DOHH2 (cell line): ENCODE measurements around the gene KRTAP5-2.
"Not testable (repeated sequence)": the region's sequence is repeated elsewhere in the genome, so short reads cannot be mapped to it uniquely, and the experiment has no call there.

Source experiments
- H3F3A ChIP-seq: fragments of 200-600 bp; sonication (generic), shearing (Covaris generic); 2 replicates; pipeline ENCODE4 v1.6.0; 2016; ENCODE audit warnings: antibody characterized with exemption, mild to moderate bottlenecking; ENCODE audit not compliant: control insufficient read depth, insufficient read depth
- H3K27ac ChIP-seq: fragments of 200-600 bp; sonication (generic); 2 replicates; pipeline ENCODE4 v1.5.1; 2014; ENCODE audit warnings: low read depth, mild to moderate bottlenecking, low read length, moderate library complexity
- H3K27me3 ChIP-seq: fragments of 200-600 bp; sonication (generic); 2 replicates; pipeline ENCODE4 v1.6.1; 2014; ENCODE audit warnings: mild to moderate bottlenecking, low read length, mixed read lengths; ENCODE audit not compliant: control insufficient read depth
- H3K36me3 ChIP-seq: fragments of 200-600 bp; sonication (generic); 2 replicates; pipeline ENCODE4 v1.6.1; 2014; ENCODE audit warnings: mild to moderate bottlenecking, low read length, moderate library complexity, mixed read lengths; ENCODE audit not compliant: control insufficient read depth
- H3K4me1 ChIP-seq: fragments of 200-600 bp; sonication (generic); 2 replicates; pipeline ENCODE4 v1.6.1; 2014; ENCODE audit warnings: mild to moderate bottlenecking, low read length, mixed read lengths; ENCODE audit not compliant: control insufficient read depth
- H3K4me2 ChIP-seq: fragments of 200-600 bp; sonication (generic); 2 replicates; pipeline ENCODE4 v1.6.0; 2014; ENCODE audit warnings: mild to moderate bottlenecking, low read length, moderate library complexity
- H3K4me3 ChIP-seq: fragments of 200-600 bp; sonication (generic); 2 replicates; pipeline ENCODE4 v1.5.1; 2014; ENCODE audit warnings: mild to moderate bottlenecking, low read length, mixed read lengths
- H3K79me2 ChIP-seq: fragments of 200-600 bp; sonication (generic); 2 replicates; pipeline ENCODE4 v1.6.1; 2014; ENCODE audit warnings: mild to moderate bottlenecking, low read length, mixed read lengths; ENCODE audit not compliant: control insufficient read depth
- H3K9me2 ChIP-seq: fragments of 200-600 bp; sonication (generic); replicated peaks from 2 replicates; pipeline ENCODE4 v1.6.1; 2014; ENCODE audit warnings: mild to moderate bottlenecking, low read length, mixed read lengths; ENCODE audit not compliant: control insufficient read depth
- H3K9me3 ChIP-seq: fragments of 200-600 bp; sonication (generic); 2 replicates; pipeline ENCODE4 v1.6.1; 2014; ENCODE audit warnings: antibody characterized with exemption, low read length, mixed read lengths; ENCODE audit not compliant: control insufficient read depth, insufficient read depth
- H4K20me1 ChIP-seq: fragments of 200-600 bp; sonication (generic); 2 replicates; pipeline ENCODE4 v1.6.0; 2014; ENCODE audit warnings: low read depth, mild to moderate bottlenecking, antibody characterized with exemption, low read length, moderate library complexity; ENCODE audit not compliant: control insufficient read depth, insufficient read depth
- EZH2phosphoT487 ChIP-seq: fragments of 200-600 bp; sonication (generic); IDR thresholded peaks from 2 replicates; pipeline ENCODE4 v1.6.1; 2017; ENCODE audit warnings: borderline replicate concordance, mild to moderate bottlenecking, antibody characterized with exemption, low read length, moderate library complexity, mixed read lengths
- TF ChIP-seq, protein P1 (sequence below): fragments of 200-600 bp; sonication (generic); IDR thresholded peaks from one replicate; pipeline ENCODE4 v1.5.1; 2014; ENCODE audit warnings: antibody characterized with exemption, mild to moderate bottlenecking, low read depth, low read length; ENCODE audit not compliant: poor library complexity, severe bottlenecking

Gene KRTAP5-2

DNA sequence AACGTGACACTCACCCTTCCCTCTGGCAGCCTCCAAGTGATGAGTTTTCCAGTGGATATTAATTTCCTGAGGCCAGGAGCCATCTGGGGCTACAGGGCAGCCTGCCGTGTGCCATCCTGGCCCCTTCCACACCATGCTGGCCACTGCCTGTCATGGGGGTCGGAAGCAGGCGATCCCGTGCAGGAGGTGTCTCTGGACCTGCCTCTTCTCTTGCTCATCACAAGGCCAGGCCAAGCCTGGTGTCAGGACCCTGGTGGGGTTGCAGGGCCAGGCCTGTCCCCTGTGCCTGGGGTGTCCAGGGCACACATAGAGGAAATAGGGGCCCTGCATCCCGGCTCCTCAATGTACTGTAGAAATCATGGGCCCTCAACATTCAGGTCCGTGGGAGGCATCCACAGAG lies 6.6 kb upstream of the KRTAP5-2 start:
- Histone ChIP-seq H3F3A (no peaks in the 10 kb centered on the region), H3K27me3 (peaks cover 14% of the 10 kb centered on the region), H3K9me3 (no peaks in the 10 kb centered on the region), H3K4me1 (no peaks in the 10 kb centered on the region), H3K4me2 (no peak overlapping the region), H3K9me2 (no peaks in the 10 kb centered on the region), H3K36me3 (no peaks in the 10 kb centered on the region), H3K4me3 (no peak overlapping the region), H4K20me1 (no peaks in the 10 kb centered on the region), H3K79me2 (no peaks in the 10 kb centered on the region), H3K27ac (no peak overlapping the region)
- no peak for TF ChIP-seq EZH2phosphoT487
- TF ChIP-seq, protein P1, sequence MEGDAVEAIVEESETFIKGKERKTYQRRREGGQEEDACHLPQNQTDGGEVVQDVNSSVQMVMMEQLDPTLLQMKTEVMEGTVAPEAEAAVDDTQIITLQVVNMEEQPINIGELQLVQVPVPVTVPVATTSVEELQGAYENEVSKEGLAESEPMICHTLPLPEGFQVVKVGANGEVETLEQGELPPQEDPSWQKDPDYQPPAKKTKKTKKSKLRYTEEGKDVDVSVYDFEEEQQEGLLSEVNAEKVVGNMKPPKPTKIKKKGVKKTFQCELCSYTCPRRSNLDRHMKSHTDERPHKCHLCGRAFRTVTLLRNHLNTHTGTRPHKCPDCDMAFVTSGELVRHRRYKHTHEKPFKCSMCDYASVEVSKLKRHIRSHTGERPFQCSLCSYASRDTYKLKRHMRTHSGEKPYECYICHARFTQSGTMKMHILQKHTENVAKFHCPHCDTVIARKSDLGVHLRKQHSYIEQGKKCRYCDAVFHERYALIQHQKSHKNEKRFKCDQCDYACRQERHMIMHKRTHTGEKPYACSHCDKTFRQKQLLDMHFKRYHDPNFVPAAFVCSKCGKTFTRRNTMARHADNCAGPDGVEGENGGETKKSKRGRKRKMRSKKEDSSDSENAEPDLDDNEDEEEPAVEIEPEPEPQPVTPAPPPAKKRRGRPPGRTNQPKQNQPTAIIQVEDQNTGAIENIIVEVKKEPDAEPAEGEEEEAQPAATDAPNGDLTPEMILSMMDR, result no peak

DNA sequence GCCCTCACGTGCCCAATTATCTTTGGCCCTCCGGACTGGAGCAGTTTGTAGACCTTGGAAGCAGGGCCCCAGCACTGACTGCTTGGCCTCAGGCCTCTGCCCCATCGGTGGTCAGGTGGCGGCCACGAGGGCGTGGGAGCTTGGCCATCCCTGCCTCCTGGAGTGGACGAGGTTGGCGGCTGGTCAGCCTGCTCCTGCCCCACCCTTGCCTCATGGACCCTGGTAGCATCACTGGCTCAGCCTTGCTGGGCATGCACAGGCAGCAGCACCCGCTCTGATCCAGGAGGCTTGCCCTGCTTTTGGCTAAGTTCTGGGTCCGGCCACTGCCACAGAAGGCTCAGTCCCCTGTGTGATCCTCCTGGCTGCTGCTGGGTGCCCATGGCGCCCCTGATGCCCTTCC lies 6.1 kb upstream of the KRTAP5-2 start:
- Histone ChIP-seq H3K27me3 (peaks cover 18% of the 10 kb centered on the region), H3F3A (no peaks in the 10 kb centered on the region), H3K4me2 (no peak overlapping the region), H3K4me3 (no peak overlapping the region), H4K20me1 (no peaks in the 10 kb centered on the region), H3K4me1 (no peaks in the 10 kb centered on the region), H3K27ac (no peak overlapping the region), H3K9me3 (no peaks in the 10 kb centered on the region), H3K9me2 (no peaks in the 10 kb centered on the region), H3K36me3 (no peaks in the 10 kb centered on the region), H3K79me2 (no peaks in the 10 kb centered on the region)
- TF ChIP-seq, protein P1, result no peak
- TF ChIP-seq EZH2phosphoT487, result no peak

DNA sequence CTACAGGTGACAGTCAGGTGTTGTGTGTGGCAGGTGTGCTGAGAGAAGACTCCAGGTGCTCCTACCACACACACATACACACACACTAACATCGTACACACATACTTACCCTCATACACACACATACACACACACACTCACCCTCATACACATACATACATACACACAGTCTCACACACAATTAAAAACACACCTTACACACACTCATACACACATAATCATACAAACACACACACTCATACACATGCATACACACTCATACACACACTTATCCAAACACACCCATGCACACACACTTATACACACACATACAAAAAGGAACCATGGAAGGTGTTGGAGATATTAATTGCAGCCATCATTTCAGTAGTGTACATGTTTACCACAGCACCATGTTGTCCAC lies 5.5 kb upstream of the KRTAP5-2 start:
- Histone ChIP-seq H3K36me3 (no peaks in the 10 kb centered on the region), H3K9me3 (no peaks in the 10 kb centered on the region), H3F3A (no peaks in the 10 kb centered on the region), H3K9me2 (no peaks in the 10 kb centered on the region), H3K4me1 (no peaks in the 10 kb centered on the region), H4K20me1 (no peaks in the 10 kb centered on the region), H3K79me2 (no peaks in the 10 kb centered on the region), H3K27me3 (peaks cover 18% of the 10 kb centered on the region), H3K4me3 (no peak overlapping the region), H3K4me2 (no peak overlapping the region), H3K27ac (no peak overlapping the region)
- no peak for TF ChIP-seq EZH2phosphoT487
- TF ChIP-seq, protein P1, result no peak

DNA sequence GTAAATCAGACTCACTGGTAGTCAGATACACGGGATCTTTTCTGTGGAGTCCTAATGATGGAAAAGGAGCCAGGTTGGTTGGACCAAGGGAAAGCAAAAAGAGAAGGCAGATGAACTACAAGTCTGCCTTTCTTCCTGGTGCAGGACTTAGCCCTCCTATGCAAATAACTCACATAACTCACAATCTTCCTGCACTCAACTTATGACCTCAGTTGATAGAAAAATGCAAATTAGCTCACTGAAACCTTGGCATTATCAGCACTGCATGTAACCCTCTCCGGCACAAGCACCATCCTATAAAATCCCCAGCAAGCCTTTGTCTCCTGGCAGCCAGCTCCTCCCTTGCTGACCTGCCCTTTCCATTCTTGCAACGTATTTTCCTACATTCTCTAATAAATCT lies 3.6 kb upstream of the KRTAP5-2 start:
- H3K9me2 ChIP-seq, H3K79me2 ChIP-seq, H4K20me1 ChIP-seq, H3K4me2 ChIP-seq, H3F3A ChIP-seq, H3K27ac ChIP-seq, H3K4me1 ChIP-seq, H3K36me3 ChIP-seq, H3K9me3 ChIP-seq, H3K4me3 ChIP-seq: not testable (repeated sequence)
- peaks cover 21% of the 10 kb centered on the region for H3K27me3 ChIP-seq
